CD4-positive, alpha-beta T cell (primary cell): ENCODE measurements around the gene MICALL2. TPM values are rescaled to one million over a fixed set of nuclear protein-coding genes. Genes with fewer than 3 reads are reported as not detected.

Source experiments
- ATAC-seq: fragments of 200-7000 bp; cut with Tn5 transposase; one replicate; pipeline ENCODE4 v1.10.0; 2022; ENCODE audit warnings: mild to moderate bottlenecking; ENCODE audit not compliant: poor library complexity
- CTCF ChIA-PET: fragments of 350-600 bp; sonication (Branson Sonifier 250); formaldehyde crosslinking; loops from one replicate; lab custom pipeline; 2021; ENCODE audit warnings: antibody characterized with exemption, inconsistent platforms; lab: Charles Lee
- POLR2A ChIA-PET: fragments of 350-600 bp; sonication (Branson Sonifier 250); formaldehyde crosslinking; loops from one replicate; lab custom pipeline; 2021; ENCODE audit warnings: antibody characterized with exemption, inconsistent platforms; lab: Charles Lee
- DNase-seq, 14 experiments: peaks; one replicate each; pipeline ENCODE4 v3.0.0-alpha.2; 2013 to 2020; ENCODE audit warnings: mixed read lengths in 2 of 14
- H3K27ac ChIP-seq, 2 donors: one replicate each; pipeline versions ENCODE4 v1.5.1 to v1.7.0; 2013; ENCODE audit warnings: low read length in 2 of 2, low read depth in 1 of 2, mild to moderate bottlenecking in 1 of 2
- H3K27me3 ChIP-seq, 2 experiments: 1 replicate in 1 of 2; 2 replicates in 1 of 2; pipeline versions ENCODE4 v1.6.1 to v1.7.0; 2013; ENCODE audit warnings: low read length in 2 of 2, control low read depth in 1 of 2, mild to moderate bottlenecking in 1 of 2, moderate library complexity in 1 of 2; ENCODE audit not compliant: insufficient read depth in 2 of 2, control insufficient read depth in 1 of 2
- H3K36me3 ChIP-seq: one replicate; pipeline ENCODE4 v1.6.1; 2013; ENCODE audit warnings: low read length, control low read depth; ENCODE audit not compliant: insufficient read depth
- H3K4me1 ChIP-seq: one replicate; pipeline ENCODE4 v1.6.1; 2013; ENCODE audit warnings: low read length, control low read depth; ENCODE audit not compliant: insufficient read depth
- H3K4me3 ChIP-seq: one replicate; pipeline ENCODE4 v1.5.1; 2013; ENCODE audit warnings: mild to moderate bottlenecking, low read length, moderate library complexity
- H3K9me3 ChIP-seq, 2 experiments: 1 replicate in 1 of 2; 2 replicates in 1 of 2; pipeline versions ENCODE4 v1.6.1 to v1.7.0; 2013; ENCODE audit warnings: low read length in 2 of 2, mild to moderate bottlenecking in 2 of 2, control low read depth in 1 of 2, moderate library complexity in 1 of 2; ENCODE audit not compliant: control insufficient read depth in 1 of 2, insufficient read depth in 1 of 2
- H3K27ac Mint-ChIP-seq: one replicate; pipeline ENCODE4 v1.8.0; 2020; ENCODE audit warnings: mixed read lengths
- H3K27me3 Mint-ChIP-seq: one replicate; pipeline ENCODE4 v1.8.0; 2021; ENCODE audit warnings: mixed read lengths
- H3K36me3 Mint-ChIP-seq: one replicate; pipeline ENCODE4 v1.8.0; 2021; ENCODE audit warnings: low read depth, mixed read lengths
- H3K4me1 Mint-ChIP-seq: one replicate; pipeline ENCODE4 v1.8.0; 2021; ENCODE audit warnings: low read depth, mixed read lengths
- H3K4me3 Mint-ChIP-seq: one replicate; pipeline ENCODE4 v1.8.0; 2020; ENCODE audit warnings: mild to moderate bottlenecking, mixed read lengths
- H3K9me3 Mint-ChIP-seq: one replicate; pipeline ENCODE4 v1.8.0; 2020; ENCODE audit warnings: mixed read lengths
- intact Hi-C, 2 experiments: fragments of 100-400 bp; cut with DNase I in 1 of 2; cut with micrococcal nuclease in 1 of 2; formaldehyde crosslinking; loops; one replicate each; pipeline versions ENCODE4 v1.15.1 to v1.9.0; 2023 to 2025; cut with DNase I, micrococcal nuclease
- total RNA-seq, 174 experiments: library from RNA in 2 of 174; stranded (reverse) in 2 of 174; gene quantifications; one replicate each; pipeline ENCODE4 v1.2.3 and lab custom pipeline; 2021 to 2026
- TF ChIP-seq, protein P1 (sequence below): fragments of 200-600 bp; IDR thresholded peaks from one replicate; pipeline ENCODE4 v1.8.0; 2022; ENCODE audit warnings: antibody characterized with exemption, mild to moderate bottlenecking

MICALL2 gene
- total RNA-seq, 2 experiments from 2014 or later = 1.9 to 2.2 TPM

DNA sequence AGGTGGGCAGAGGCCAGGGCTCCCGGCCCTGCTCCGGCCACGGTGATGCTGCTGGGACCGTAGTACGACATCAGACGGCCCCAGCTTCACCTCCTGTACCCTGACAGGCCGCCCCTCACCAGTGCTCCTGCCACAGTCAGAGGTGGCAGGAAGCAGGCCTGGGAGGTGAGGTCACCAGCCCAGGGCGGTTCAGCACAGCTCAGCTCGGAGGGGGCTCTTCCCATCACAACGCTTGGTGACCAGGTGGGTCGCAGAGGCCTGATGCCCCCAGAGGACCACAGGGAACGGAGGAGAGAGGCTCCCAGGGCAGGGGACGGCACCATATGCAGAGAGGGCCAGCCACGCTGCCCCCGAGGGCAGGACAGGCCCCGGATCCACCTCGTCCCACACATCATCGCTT lies 8.8 kb downstream of the MICALL2 start:
- DNase-seq = no peak
- Mint-ChIP-seq H3K9me3 (no peaks in the 10 kb centered on the region), H3K36me3 (no peaks in the 10 kb centered on the region), H3K4me3 (no peak overlapping the region), H3K27ac (no peak overlapping the region), H3K4me1 (no peaks in the 10 kb centered on the region), H3K27me3 (no peaks in the 10 kb centered on the region)
- Histone ChIP-seq H3K4me3 (no peak overlapping the region), H3K27ac (no peak overlapping the region), H3K27me3 (no peaks in the 10 kb centered on the region), H3K9me3 (no peaks in the 10 kb centered on the region), H3K4me1 (no peaks in the 10 kb centered on the region), H3K36me3 (no peaks in the 10 kb centered on the region)
- ATAC-seq = no peak
- TF ChIP-seq, protein P1, sequence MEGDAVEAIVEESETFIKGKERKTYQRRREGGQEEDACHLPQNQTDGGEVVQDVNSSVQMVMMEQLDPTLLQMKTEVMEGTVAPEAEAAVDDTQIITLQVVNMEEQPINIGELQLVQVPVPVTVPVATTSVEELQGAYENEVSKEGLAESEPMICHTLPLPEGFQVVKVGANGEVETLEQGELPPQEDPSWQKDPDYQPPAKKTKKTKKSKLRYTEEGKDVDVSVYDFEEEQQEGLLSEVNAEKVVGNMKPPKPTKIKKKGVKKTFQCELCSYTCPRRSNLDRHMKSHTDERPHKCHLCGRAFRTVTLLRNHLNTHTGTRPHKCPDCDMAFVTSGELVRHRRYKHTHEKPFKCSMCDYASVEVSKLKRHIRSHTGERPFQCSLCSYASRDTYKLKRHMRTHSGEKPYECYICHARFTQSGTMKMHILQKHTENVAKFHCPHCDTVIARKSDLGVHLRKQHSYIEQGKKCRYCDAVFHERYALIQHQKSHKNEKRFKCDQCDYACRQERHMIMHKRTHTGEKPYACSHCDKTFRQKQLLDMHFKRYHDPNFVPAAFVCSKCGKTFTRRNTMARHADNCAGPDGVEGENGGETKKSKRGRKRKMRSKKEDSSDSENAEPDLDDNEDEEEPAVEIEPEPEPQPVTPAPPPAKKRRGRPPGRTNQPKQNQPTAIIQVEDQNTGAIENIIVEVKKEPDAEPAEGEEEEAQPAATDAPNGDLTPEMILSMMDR = no peak
- intact Hi-C loops = no loop called here
- ChIA-PET POLR2A (no interaction called here), CTCF (no interaction called here)

DNA sequence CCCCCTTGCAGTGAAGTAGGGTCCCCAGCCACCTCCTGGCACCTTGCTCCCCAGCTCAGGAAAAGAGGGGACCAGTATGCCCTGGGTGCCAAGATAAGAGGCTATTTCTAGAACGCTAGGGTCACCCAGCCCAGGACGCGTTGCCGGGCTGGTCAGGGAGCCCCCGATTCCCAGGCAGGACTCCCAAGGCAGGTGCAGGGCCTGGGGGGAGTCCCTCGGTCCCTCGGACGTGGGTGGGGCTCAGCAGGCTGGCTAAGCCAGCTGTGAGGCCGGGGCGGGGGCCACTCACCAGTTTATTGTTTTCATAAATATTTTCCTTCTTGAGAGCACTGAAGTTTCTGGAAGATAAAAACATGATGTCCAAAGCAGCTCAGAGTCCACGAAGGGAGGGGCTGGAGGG lies 9.3 kb downstream of the MICALL2 start:
- TF ChIP-seq, protein P1 = no peak
- intact Hi-C loops = no loop called here
- H3K9me3 ChIP-seq = no peaks in the 10 kb centered on the region
- no peaks in the 10 kb centered on the region for H3K4me1 ChIP-seq
- Mint-ChIP-seq H3K27ac (no peak overlapping the region), H3K4me3 (no peak overlapping the region), H3K27me3 (no peaks in the 10 kb centered on the region), H3K36me3 (no peaks in the 10 kb centered on the region), H3K4me1 (no peaks in the 10 kb centered on the region), H3K9me3 (no peaks in the 10 kb centered on the region)
- no peak overlapping the region for H3K4me3 ChIP-seq
- ChIA-PET POLR2A (no interaction called here), CTCF (no interaction called here)
- no peak for DNase-seq
- no peaks in the 10 kb centered on the region for H3K36me3 ChIP-seq
- H3K27ac ChIP-seq = no peak overlapping the region
- no peak for ATAC-seq
- no peaks in the 10 kb centered on the region for H3K27me3 ChIP-seq

DNA sequence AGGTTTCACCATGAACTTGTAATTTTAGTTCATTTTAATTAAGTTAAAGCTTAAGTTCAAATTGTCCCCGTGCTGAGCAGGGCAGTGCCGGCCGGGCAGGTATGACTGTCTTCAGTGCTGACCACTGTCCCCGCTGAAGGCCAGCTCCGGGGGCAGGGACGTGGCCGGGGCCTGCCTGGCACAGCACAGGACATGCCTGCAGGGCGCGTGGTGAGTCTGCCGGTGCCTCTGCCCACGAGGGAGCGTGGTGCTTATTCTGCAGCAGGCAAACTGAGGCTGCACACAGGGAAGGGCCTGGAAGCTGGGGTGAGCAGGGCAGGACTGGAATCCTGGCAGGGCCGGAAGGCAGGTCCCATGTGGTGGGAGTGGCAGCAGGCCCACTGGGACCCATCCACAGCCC lies 9.8 kb downstream of the MICALL2 start:
- H3K27me3 ChIP-seq = no peaks in the 10 kb centered on the region
- Mint-ChIP-seq H3K4me3 (no peak overlapping the region), H3K27me3 (no peaks in the 10 kb centered on the region), H3K27ac (no peak overlapping the region), H3K9me3 (no peaks in the 10 kb centered on the region), H3K4me1 (no peaks in the 10 kb centered on the region), H3K36me3 (no peaks in the 10 kb centered on the region)
- H3K27ac ChIP-seq = no peak overlapping the region
- DNase-seq (no peak), ATAC-seq (no peak)
- TF ChIP-seq, protein P1 = no peak
- H3K9me3 ChIP-seq = no peaks in the 10 kb centered on the region
- intact Hi-C loops = no loop called here
- H3K4me1 ChIP-seq = no peaks in the 10 kb centered on the region
- H3K36me3 ChIP-seq = no peaks in the 10 kb centered on the region
- no peak overlapping the region for H3K4me3 ChIP-seq
- ChIA-PET CTCF (no interaction called here), POLR2A (no interaction called here)
